ENCODE data around the gene BAHCC1.

BAHCC1 gene

DNA sequence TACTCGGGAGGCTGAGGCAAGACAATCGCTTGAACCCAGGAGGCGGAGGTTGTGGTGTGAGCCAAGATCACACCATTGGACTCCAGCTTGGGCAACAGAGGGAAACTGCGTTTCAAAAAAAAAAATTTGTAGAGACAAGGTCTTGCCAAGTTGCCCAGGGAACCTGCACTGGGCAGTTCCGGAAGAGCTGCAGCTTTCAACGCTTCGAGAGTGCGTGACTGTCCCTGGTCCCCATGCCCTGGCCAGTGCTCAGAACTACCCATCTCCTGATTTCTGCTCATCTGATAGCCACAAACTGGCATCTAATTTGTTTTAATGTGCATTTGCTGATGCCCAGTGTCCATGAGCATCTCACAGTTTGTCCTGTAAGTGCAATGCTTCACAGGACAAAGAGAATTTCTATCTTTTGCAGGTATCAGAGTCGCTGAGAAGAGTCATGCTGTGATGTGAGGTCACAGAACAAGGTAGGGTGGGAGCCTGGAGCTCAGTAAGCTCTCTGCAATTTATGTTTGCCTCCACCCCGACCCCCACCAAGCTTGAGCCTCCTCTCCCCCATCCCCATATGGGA, 113.5 kb downstream of the BAHCC1 start:
- Mint-ChIP-seq H3K4me1 (ENCODE audit: low read depth) (peaks cover 20% of the 10 kb centered on the region), H3K4me3 (peak overlapping the region; percentile 96), H3K9me3 (ENCODE audit: low read depth) (no peaks in the 10 kb centered on the region), H3K36me3 (peaks cover 27% of the 10 kb centered on the region), H3K27ac (peak overlapping the region; percentile 95), H3K27me3 (no peaks in the 10 kb centered on the region)

GRCh38 chr17:81509207-81509971, 114.1 kb downstream of the BAHCC1 start:
- Mint-ChIP-seq H3K27ac (peak overlapping the region; percentile 95), H3K9me3 (ENCODE audit: low read depth) (no peaks in the 10 kb centered on the region), H3K4me3 (peak overlapping the region; percentile 96), H3K36me3 (peaks cover 27% of the 10 kb centered on the region), H3K4me1 (ENCODE audit: low read depth) (peaks cover 20% of the 10 kb centered on the region), H3K27me3 (no peaks in the 10 kb centered on the region)

GRCh38 chr17:81509972-81510784, 114.9 kb downstream of the BAHCC1 start:
- Mint-ChIP-seq H3K36me3 (peaks cover 27% of the 10 kb centered on the region), H3K4me1 (ENCODE audit: low read depth) (peaks cover 20% of the 10 kb centered on the region), H3K27ac (peak overlapping the region; percentile 95), H3K4me3 (peak overlapping the region; percentile 96), H3K27me3 (no peaks in the 10 kb centered on the region), H3K9me3 (ENCODE audit: low read depth) (no peaks in the 10 kb centered on the region)

- H3K27me3 Mint-ChIP-seq = no peaks in the 10 kb centered on the region
- H3K4me3 Mint-ChIP-seq = peak overlapping the region; percentile 96
- peaks cover 27% of the 10 kb centered on the region for H3K36me3 Mint-ChIP-seq
- H3K9me3 Mint-ChIP-seq (ENCODE audit: low read depth) = no peaks in the 10 kb centered on the region
- peaks cover 24% of the 10 kb centered on the region for H3K4me1 Mint-ChIP-seq (ENCODE audit: low read depth)
- peak overlapping the region; percentile 95 for H3K27ac Mint-ChIP-seq
Measured at GRCh38 chr17:81510785-81511553, 115.7 kb downstream of the BAHCC1 start.

GRCh38 chr17:81511554-81511803, 116.2 kb downstream of the BAHCC1 start:
- peak overlapping the region; percentile 95 for H3K27ac Mint-ChIP-seq
- no peaks in the 10 kb centered on the region for H3K9me3 Mint-ChIP-seq (ENCODE audit: low read depth)
- peak overlapping the region; percentile 96 for H3K4me3 Mint-ChIP-seq
- no peaks in the 10 kb centered on the region for H3K27me3 Mint-ChIP-seq
- peaks cover 29% of the 10 kb centered on the region for H3K4me1 Mint-ChIP-seq (ENCODE audit: low read depth)
- H3K36me3 Mint-ChIP-seq = peaks cover 27% of the 10 kb centered on the region

GRCh38 chr17:81511804-81512561, 116.7 kb downstream of the BAHCC1 start:
- H3K36me3 Mint-ChIP-seq = peaks cover 27% of the 10 kb centered on the region

GRCh38 chr17:81512562-81513371, 117.5 kb downstream of the BAHCC1 start, which contains the start of gene ACTG1:
Gene ACTG1, minus strand, starts transcription at chr17:81512799. Its CDS starts 445 bp downstream, at chr17:81512354.
- H3K4me1 Mint-ChIP-seq (ENCODE audit: low read depth) = peaks cover 33% of the 10 kb centered on the region
- no peaks in the 10 kb centered on the region for H3K9me3 Mint-ChIP-seq (ENCODE audit: low read depth)
- no peaks in the 10 kb centered on the region for H3K27me3 Mint-ChIP-seq
- peak within 1 kb of the TSS; percentile 95 for H3K27ac Mint-ChIP-seq
- peaks cover 27% of the 10 kb centered on the region for H3K36me3 Mint-ChIP-seq
- H3K4me3 Mint-ChIP-seq = peak within 1 kb of the TSS; percentile 96

More at GRCh38 chr17:81511804-81512561, 116.7 kb downstream of the BAHCC1 start:
- Mint-ChIP-seq H3K4me3 (peak overlapping the region; percentile 96), H3K9me3 (ENCODE audit: low read depth) (no peaks in the 10 kb centered on the region), H3K4me1 (ENCODE audit: low read depth) (peaks cover 33% of the 10 kb centered on the region), H3K27me3 (no peaks in the 10 kb centered on the region), H3K27ac (peak overlapping the region; percentile 95)

DNA sequence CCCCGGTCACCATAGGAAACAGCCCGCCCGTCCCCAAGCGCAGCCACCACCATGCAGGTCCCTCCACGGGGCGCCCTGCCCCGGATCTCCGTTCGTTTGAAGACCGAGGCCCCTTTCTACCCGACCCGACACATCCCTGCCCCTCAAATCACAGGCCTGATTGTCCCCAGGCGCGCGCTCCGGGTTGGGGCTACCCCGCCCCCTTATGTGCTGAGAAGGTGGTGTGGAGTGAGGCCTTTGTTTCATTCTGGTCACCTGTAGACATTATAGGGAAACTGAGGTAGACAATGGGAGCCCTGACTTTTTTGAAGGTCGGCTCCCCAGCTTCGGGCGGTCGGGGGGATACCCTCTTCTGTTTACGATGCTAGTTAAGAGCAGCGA, 118.1 kb downstream of the BAHCC1 start:
- H3K36me3 Mint-ChIP-seq = peaks cover 27% of the 10 kb centered on the region
- peaks cover 35% of the 10 kb centered on the region for H3K4me1 Mint-ChIP-seq (ENCODE audit: low read depth)
- H3K27ac Mint-ChIP-seq = peak overlapping the region; percentile 82

GRCh38 chr17:81513753-81514488, 118.7 kb downstream of the BAHCC1 start:
- peak overlapping the region; percentile 90 for H3K4me3 Mint-ChIP-seq

More for the DNA sequence above, 118.1 kb downstream of the BAHCC1 start:
- Mint-ChIP-seq H3K27me3 (no peaks in the 10 kb centered on the region), H3K9me3 (ENCODE audit: low read depth) (no peaks in the 10 kb centered on the region), H3K4me3 (peak overlapping the region; percentile 90)

GRCh38 chr17:81514489-81514738, 119.2 kb downstream of the BAHCC1 start:
- Mint-ChIP-seq H3K27me3 (no peaks in the 10 kb centered on the region), H3K36me3 (peaks cover 22% of the 10 kb centered on the region), H3K27ac (no peak overlapping the region), H3K9me3 (ENCODE audit: low read depth) (no peaks in the 10 kb centered on the region), H3K4me3 (peak overlapping the region; percentile 76), H3K4me1 (ENCODE audit: low read depth) (peaks cover 28% of the 10 kb centered on the region)

More at GRCh38 chr17:81513753-81514488, 118.7 kb downstream of the BAHCC1 start:
- Mint-ChIP-seq H3K36me3 (peaks cover 27% of the 10 kb centered on the region), H3K4me1 (ENCODE audit: low read depth) (peaks cover 33% of the 10 kb centered on the region), H3K27me3 (no peaks in the 10 kb centered on the region), H3K9me3 (ENCODE audit: low read depth) (no peaks in the 10 kb centered on the region), H3K27ac (peak overlapping the region; percentile 82)

- H3K27ac Mint-ChIP-seq = peak overlapping the region; percentile 25
- peaks cover 23% of the 10 kb centered on the region for H3K4me1 Mint-ChIP-seq (ENCODE audit: low read depth)
- no peaks in the 10 kb centered on the region for H3K27me3 Mint-ChIP-seq
- H3K9me3 Mint-ChIP-seq (ENCODE audit: low read depth) = no peaks in the 10 kb centered on the region
- H3K4me3 Mint-ChIP-seq = peak overlapping the region; percentile 86
- peaks cover 17% of the 10 kb centered on the region for H3K36me3 Mint-ChIP-seq
Measured at GRCh38 chr17:81514739-81515529, 119.7 kb downstream of the BAHCC1 start.

DNA sequence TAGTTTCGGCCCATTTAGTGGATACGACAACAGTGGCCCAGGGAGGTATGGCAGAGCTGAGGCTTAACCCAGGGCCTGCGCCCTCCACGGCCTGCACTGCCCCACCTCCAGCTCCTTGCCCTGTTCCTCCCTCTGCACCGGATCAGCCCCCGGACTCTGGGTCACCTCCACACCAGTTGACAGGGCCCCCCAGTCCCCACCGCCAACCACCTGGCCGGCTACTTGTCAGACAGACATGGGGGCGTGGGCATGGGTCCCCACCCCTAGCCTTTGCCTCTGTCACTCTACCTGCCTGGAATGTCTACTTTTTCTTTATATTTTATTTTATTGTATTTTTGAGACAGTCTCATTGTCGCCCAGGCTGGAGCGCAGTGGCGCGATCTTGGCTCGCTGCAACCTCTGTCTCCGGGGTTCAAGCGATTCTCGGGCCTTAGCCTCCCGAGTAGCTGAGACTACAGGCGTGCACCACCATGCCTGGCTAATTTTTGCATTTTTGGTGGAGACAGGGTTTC, 120.3 kb downstream of the BAHCC1 start:
- Mint-ChIP-seq H3K36me3 (peaks cover 10% of the 10 kb centered on the region), H3K4me3 (peak overlapping the region; percentile 86), H3K27ac (peak overlapping the region; percentile 25), H3K9me3 (ENCODE audit: low read depth) (no peaks in the 10 kb centered on the region), H3K4me1 (ENCODE audit: low read depth) (peaks cover 21% of the 10 kb centered on the region), H3K27me3 (no peaks in the 10 kb centered on the region)
